Panc1 (cell line): Measurements from ENCODE around the gene TPSB2. TPM values are rescaled to one million over a fixed set of nuclear protein-coding genes. Genes with fewer than 3 reads are reported as not detected.

Experiments
- ATAC-seq: fragments of 200-7000 bp; cut with Tn5 transposase; 2 replicates; pipeline ENCODE4 v1.9.1; 2020; ENCODE audit warnings: mild to moderate bottlenecking, moderate library complexity
- BruUV-seq: library from RNA; stranded (reverse); fragments of 400-500 nt; replicated peaks from 2 replicates; lab custom pipeline; 2021; lab: Mats Ljungman, UMichigan
- CTCF ChIA-PET: fragments of 300-600 bp; sonication (Branson Sonifier 250); formaldehyde crosslinking; loops from one replicate; lab custom pipeline; 2022; ENCODE audit warnings: antibody characterized with exemption; lab: Charles Lee
- POLR2A ChIA-PET: fragments of 300-600 bp; sonication (Branson Sonifier 250); formaldehyde crosslinking; loops from one replicate; lab custom pipeline; 2022; ENCODE audit warnings: antibody characterized with exemption; lab: Charles Lee
- DNase-seq: peaks from one replicate; pipeline ENCODE4 v3.0.0-alpha.2; 2010; ENCODE audit warnings: low read depth, low spot score
- H3K27ac ChIP-seq: 2 replicates; pipeline ENCODE4 v1.5.1; 2011; ENCODE audit warnings: mild to moderate bottlenecking, low read length, inconsistent platforms
- H3K27me3 ChIP-seq: fragments of 200-500 bp; sonication (Bioruptor generic); 2 replicates; pipeline ENCODE4 v1.6.0; 2014; ENCODE audit warnings: low read length, inconsistent platforms; ENCODE audit not compliant: control insufficient read depth, insufficient read depth
- H3K36me3 ChIP-seq: fragments of 200-500 bp; sonication (Bioruptor generic); 2 replicates; pipeline ENCODE4 v1.5.1; 2014; ENCODE audit warnings: inconsistent platforms, mild to moderate bottlenecking, low read length, moderate library complexity; ENCODE audit not compliant: control insufficient read depth, insufficient read depth
- H3K4me1 ChIP-seq: 2 replicates; pipeline ENCODE4 v1.5.1; 2011; ENCODE audit warnings: inconsistent platforms, mild to moderate bottlenecking, low read length, moderate library complexity; ENCODE audit not compliant: control insufficient read depth, insufficient read depth
- H3K4me3 ChIP-seq, 2 experiments: 2 replicates each; pipeline ENCODE4 v1.5.1; 2011 to 2012; ENCODE audit warnings: low read depth in 2 of 2, low read length in 2 of 2, mild to moderate bottlenecking in 2 of 2, inconsistent platforms in 1 of 2, moderate library complexity in 1 of 2
- H3K9me3 ChIP-seq: fragments of 200-500 bp; sonication (Bioruptor generic); 2 replicates; pipeline ENCODE4 v1.5.1; 2014; ENCODE audit warnings: low read depth, mild to moderate bottlenecking, inconsistent platforms, low read length, moderate library complexity; ENCODE audit not compliant: control insufficient read depth, insufficient read depth
- POLR2AphosphoS5 ChIP-seq: IDR thresholded peaks from 2 replicates; pipeline ENCODE4 v1.6.1; 2012; ENCODE audit warnings: mild to moderate bottlenecking, low read depth, low read length, moderate library complexity
- SIN3A ChIP-seq: IDR thresholded peaks from 2 replicates; pipeline ENCODE4 v1.6.1; 2012; ENCODE audit warnings: low read depth, mild to moderate bottlenecking, low read length, moderate library complexity, borderline replicate concordance; ENCODE audit not compliant: insufficient read depth
- TCF7L2 ChIP-seq: IDR thresholded peaks from 2 replicates; pipeline ENCODE4 v1.6.1; 2011; ENCODE audit warnings: mild to moderate bottlenecking, low read depth, low read length, inconsistent platforms
- in situ Hi-C: cut with HindIII; loops from 2 replicates; pipeline ENCODE4 v1.10.0; 2016; ENCODE audit warnings: low sequenced_read_pairs, low pct_unique_long_range_greater_than_20kb
- intact Hi-C: fragments of 100-400 bp; cut with micrococcal nuclease; formaldehyde crosslinking; loops from one replicate; pipeline ENCODE4 v1.10.0; 2022; ENCODE audit not compliant: unreplicated experiment
- total RNA-seq: library from RNA; stranded (reverse); gene quantifications from one replicate; pipeline ENCODE4 v1.2.1, GENCODE V29; 2021; ENCODE audit not compliant: unreplicated experiment
- TF ChIP-seq, protein P1 (sequence below), 2 experiments: IDR thresholded peaks; 2 replicates each; pipeline ENCODE4 v1.6.1; 2011 to 2012; ENCODE audit warnings: low read depth in 2 of 2, control low read depth in 1 of 2, low read length in 1 of 2, mild to moderate bottlenecking in 1 of 2, moderate library complexity in 1 of 2; ENCODE audit not compliant: insufficient read depth in 1 of 2
- TF ChIP-seq, protein P2 (sequence below): fragments of 450-650 bp; IDR thresholded peaks from 2 replicates; pipeline ENCODE4 v1.5.1; 2017; ENCODE audit warnings: mild to moderate bottlenecking

Gene TPSB2
- total RNA-seq, 1 experiment from 2014 or later = 0.57 TPM

DNA sequence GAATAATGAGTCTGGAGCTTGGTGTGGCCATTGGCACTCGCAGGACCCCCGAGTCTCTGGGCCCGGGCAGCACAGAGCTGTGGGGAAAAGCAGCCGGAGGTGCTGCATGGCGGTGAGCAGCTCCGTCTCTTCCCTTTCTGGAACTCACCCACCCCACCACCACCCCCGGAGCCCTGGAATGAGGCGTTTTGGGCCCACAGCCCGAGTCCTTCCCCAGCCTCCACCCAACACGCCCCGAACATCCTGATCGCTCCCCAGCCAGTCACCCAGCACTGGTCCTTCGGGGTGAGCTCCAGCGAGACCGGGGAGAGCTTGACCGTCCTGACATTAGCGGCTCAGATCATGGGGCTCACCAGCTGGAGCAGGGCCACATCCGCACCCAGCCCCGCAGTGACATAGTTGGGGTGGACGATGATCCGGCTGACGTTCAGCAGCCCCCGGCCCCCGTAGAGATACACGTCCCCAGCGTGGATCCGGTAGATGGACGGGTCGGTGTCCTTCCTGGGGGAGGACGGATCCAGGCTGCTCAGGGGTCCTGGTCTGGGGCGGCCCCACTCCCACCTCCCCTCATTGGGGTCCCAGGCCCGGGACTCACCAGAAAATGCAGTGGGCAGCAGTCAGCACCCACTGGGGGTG, 32.3 kb upstream of the TPSB2 start:
- ATAC-seq = no peak
- ChIA-PET CTCF (no interaction called here), POLR2A (no interaction called here)
- no peak for DNase-seq
- no TSS peak for BruUV-seq
- H3K4me3 ChIP-seq = no peak overlapping the region
- no peaks in the 10 kb centered on the region for H3K9me3 ChIP-seq
- in situ Hi-C loops (no loop called here), intact Hi-C loops (no loop called here)
- H3K27me3 ChIP-seq = no peaks in the 10 kb centered on the region
- H3K4me1 ChIP-seq = no peaks in the 10 kb centered on the region; the same call in 1 of the 2 replicates
- H3K27ac ChIP-seq = no peak overlapping the region
- H3K36me3 ChIP-seq = no peaks in the 10 kb centered on the region
- TF ChIP-seq SIN3A = no peak
- TF ChIP-seq, protein P1, sequence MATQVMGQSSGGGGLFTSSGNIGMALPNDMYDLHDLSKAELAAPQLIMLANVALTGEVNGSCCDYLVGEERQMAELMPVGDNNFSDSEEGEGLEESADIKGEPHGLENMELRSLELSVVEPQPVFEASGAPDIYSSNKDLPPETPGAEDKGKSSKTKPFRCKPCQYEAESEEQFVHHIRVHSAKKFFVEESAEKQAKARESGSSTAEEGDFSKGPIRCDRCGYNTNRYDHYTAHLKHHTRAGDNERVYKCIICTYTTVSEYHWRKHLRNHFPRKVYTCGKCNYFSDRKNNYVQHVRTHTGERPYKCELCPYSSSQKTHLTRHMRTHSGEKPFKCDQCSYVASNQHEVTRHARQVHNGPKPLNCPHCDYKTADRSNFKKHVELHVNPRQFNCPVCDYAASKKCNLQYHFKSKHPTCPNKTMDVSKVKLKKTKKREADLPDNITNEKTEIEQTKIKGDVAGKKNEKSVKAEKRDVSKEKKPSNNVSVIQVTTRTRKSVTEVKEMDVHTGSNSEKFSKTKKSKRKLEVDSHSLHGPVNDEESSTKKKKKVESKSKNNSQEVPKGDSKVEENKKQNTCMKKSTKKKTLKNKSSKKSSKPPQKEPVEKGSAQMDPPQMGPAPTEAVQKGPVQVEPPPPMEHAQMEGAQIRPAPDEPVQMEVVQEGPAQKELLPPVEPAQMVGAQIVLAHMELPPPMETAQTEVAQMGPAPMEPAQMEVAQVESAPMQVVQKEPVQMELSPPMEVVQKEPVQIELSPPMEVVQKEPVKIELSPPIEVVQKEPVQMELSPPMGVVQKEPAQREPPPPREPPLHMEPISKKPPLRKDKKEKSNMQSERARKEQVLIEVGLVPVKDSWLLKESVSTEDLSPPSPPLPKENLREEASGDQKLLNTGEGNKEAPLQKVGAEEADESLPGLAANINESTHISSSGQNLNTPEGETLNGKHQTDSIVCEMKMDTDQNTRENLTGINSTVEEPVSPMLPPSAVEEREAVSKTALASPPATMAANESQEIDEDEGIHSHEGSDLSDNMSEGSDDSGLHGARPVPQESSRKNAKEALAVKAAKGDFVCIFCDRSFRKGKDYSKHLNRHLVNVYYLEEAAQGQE (IDR thresholded peaks at IDR 0.05; ENCODE audit: insufficient read depth in 1 of 2, low read depth in 2 of 2, low read length in 1 of 2) = no peak
- TF ChIP-seq TCF7L2 = no peak

DNA sequence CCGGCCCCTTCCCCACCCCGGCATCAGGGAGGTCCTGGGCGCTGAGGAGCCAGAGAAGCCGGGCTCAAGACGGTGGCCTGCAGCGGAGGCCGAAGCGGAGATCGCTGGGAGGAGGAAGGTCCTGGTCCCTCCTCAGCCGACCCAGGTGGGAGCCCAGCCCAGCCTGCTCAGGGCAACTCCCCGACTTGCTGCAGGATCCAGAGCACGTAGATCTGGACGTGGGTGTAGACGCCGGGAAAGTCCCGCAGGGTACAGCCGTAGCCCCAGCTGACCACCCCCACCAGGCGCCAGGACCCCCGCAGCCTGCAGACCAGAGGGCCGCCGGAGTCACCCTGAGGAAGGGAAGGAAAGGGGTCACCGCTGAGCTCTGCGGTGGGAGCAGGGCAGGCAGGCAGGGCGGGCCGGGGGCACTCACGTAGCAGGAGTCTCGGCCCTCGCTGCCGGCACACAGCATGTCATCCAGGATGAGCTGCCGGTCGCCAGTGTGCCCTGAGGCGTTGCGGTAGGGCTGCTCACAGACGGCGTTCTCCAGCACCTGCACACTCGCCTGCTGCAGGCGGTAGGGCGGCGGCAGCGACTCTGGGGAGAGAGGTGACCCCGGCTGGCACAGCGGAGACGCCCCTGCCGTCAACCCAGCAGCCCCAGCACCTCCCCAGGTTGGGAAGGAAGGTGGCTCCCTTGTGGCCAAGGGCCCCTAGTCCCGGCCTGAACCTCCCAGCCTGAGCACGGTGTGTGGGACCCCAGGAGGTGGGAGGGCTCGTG, 31.3 kb upstream of the TPSB2 start:
- H3K27me3 ChIP-seq = no peaks in the 10 kb centered on the region
- POLR2A ChIA-PET = no interaction called here
- TF ChIP-seq POLR2AphosphoS5 = no peak
- TF ChIP-seq, protein P2, sequence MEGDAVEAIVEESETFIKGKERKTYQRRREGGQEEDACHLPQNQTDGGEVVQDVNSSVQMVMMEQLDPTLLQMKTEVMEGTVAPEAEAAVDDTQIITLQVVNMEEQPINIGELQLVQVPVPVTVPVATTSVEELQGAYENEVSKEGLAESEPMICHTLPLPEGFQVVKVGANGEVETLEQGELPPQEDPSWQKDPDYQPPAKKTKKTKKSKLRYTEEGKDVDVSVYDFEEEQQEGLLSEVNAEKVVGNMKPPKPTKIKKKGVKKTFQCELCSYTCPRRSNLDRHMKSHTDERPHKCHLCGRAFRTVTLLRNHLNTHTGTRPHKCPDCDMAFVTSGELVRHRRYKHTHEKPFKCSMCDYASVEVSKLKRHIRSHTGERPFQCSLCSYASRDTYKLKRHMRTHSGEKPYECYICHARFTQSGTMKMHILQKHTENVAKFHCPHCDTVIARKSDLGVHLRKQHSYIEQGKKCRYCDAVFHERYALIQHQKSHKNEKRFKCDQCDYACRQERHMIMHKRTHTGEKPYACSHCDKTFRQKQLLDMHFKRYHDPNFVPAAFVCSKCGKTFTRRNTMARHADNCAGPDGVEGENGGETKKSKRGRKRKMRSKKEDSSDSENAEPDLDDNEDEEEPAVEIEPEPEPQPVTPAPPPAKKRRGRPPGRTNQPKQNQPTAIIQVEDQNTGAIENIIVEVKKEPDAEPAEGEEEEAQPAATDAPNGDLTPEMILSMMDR = no peak
- H3K27ac ChIP-seq = no peak overlapping the region
- no peak overlapping the region for H3K4me3 ChIP-seq
- BruUV-seq = no TSS peak
- CTCF ChIA-PET = no interaction called here
- ATAC-seq (no peak), DNase-seq (no peak)
- in situ Hi-C loops = no loop called here
- intact Hi-C loops = no loop called here
- H3K9me3 ChIP-seq = no peaks in the 10 kb centered on the region
- H3K36me3 ChIP-seq = no peaks in the 10 kb centered on the region
- H3K4me1 ChIP-seq = no peaks in the 10 kb centered on the region; the same call in 1 of the 2 replicates
